ENCODE data around the gene MARCKS. TPM values are rescaled to one million over a fixed set of nuclear protein-coding genes. Genes with fewer than 3 reads are reported as not detected.
A peak's percentile ranks its signal among the peaks of the same experiment; 100 is the strongest.

MARCKS gene
- total RNA-seq, 4 donors from 2014 or later = 64.2 to 118 (median 90.5) TPM

GRCh38 chr6:113858480-113859348 is 1.6 kb downstream of the MARCKS start:
- in situ Hi-C loops (cut with MboI; ENCODE audit: low pct_ligation_motif_present in 1 of 4, low pct_unique_long_range_greater_than_20kb in 1 of 4, low sequenced_read_pairs in 3 of 4) = loop anchor here in 3 of 4 donors (25.0 kb wide), 3 partner anchors 221 to 546 kb away; no protein-coding TSS in a partner anchor
- TF ChIP-seq, protein P1, sequence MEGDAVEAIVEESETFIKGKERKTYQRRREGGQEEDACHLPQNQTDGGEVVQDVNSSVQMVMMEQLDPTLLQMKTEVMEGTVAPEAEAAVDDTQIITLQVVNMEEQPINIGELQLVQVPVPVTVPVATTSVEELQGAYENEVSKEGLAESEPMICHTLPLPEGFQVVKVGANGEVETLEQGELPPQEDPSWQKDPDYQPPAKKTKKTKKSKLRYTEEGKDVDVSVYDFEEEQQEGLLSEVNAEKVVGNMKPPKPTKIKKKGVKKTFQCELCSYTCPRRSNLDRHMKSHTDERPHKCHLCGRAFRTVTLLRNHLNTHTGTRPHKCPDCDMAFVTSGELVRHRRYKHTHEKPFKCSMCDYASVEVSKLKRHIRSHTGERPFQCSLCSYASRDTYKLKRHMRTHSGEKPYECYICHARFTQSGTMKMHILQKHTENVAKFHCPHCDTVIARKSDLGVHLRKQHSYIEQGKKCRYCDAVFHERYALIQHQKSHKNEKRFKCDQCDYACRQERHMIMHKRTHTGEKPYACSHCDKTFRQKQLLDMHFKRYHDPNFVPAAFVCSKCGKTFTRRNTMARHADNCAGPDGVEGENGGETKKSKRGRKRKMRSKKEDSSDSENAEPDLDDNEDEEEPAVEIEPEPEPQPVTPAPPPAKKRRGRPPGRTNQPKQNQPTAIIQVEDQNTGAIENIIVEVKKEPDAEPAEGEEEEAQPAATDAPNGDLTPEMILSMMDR (IDR thresholded peaks at IDR 0.05) = peak; percentile 84 to 97 (median 93)
- peak; percentile 1 for TF ChIP-seq EP300 (IDR thresholded peaks at IDR 0.05; ENCODE audit: low read depth)
- TF ChIP-seq POLR2AphosphoS5 (IDR thresholded peaks at IDR 0.05) = peak; percentile 90 to 96 (median 91)
- TF ChIP-seq POLR2A (IDR thresholded peaks at IDR 0.05) = peak; percentile 92
- no peaks in the 10 kb centered on the region for H3K36me3 ChIP-seq
- no peaks in the 10 kb centered on the region for H3K27me3 ChIP-seq
- WGBS, 2 donors (ENCODE audit: low coverage in 1 of 2) = 0% methylated on average over 65 of the region's 67 CpGs; no CpG with 5 or more reads in 1 of the 2 donors
- peak overlapping the region; percentile 91 to 98 (median 96) for H3K27ac ChIP-seq
- intact Hi-C loops (cut with DNase I; ENCODE audit: low total_unique reads) = loop anchor here (5.0 to 10.0 kb wide), 4 partner anchors 296 to 554 kb away; no protein-coding TSS in a partner anchor
- H3K9me3 ChIP-seq = no peaks in the 10 kb centered on the region
- peak; percentile 93 for DNase-seq
- H3K4me3 ChIP-seq = peak overlapping the region; percentile 73 to 82 (median 74)
- H3K4me1 ChIP-seq = peaks cover 0 to 36% (median 13%) of the 10 kb centered on the region in 4 donors

DNA sequence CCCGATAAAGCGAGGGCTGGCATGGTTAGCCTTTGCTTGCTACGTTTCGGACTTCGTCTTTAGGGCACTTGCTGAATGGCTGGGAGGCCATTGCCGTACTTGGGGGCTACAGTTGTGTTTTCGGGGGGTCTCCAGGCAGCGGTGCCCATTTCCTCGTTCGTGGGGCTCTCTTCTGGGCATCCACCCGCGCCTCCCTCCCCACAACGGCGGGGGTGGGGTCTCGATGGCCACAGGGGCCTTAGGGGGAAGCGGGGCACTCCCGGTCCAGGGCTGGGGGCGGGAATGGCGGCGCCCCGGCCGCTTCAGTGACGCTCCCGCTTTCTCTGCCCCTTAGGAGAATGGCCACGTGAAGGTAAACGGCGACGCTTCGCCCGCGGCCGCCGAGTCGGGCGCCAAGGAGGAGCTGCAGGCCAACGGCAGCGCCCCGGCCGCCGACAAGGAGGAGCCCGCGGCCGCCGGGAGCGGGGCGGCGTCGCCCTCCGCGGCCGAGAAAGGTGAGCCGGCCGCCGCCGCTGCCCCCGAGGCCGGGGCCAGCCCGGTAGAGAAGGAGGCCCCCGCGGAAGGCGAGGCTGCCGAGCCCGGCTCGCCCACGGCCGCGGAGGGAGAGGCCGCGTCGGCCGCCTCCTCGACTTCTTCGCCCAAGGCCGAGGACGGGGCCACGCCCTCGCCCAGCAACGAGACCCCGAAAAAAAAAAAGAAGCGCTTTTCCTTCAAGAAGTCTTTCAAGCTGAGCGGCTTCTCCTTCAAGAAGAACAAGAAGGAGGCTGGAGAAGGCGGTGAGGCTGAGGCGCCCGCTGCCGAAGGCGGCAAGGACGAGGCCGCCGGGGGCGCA is 2.4 kb downstream of the MARCKS start:
- H3K9me3 ChIP-seq = no peaks in the 10 kb centered on the region
- DNase-seq = peak; percentile 57
- TF ChIP-seq EP300 (IDR thresholded peaks at IDR 0.05; ENCODE audit: low read depth) = no peak
- TF ChIP-seq, protein P1 (IDR thresholded peaks at IDR 0.05) = peak in 2 of 5 experiments; percentile 26 to 42
- 11% methylated on average over 77 of the region's 90 CpGs; no CpG with 5 or more reads in 1 of the 2 donors for WGBS, 2 donors (ENCODE audit: low coverage in 1 of 2)
- peak overlapping the region; percentile 44 to 75 (median 74) for H3K4me3 ChIP-seq
- peak overlapping the region; percentile 91 to 98 (median 96) for H3K27ac ChIP-seq
- in situ Hi-C loops (cut with MboI; ENCODE audit: low pct_ligation_motif_present in 1 of 4, low pct_unique_long_range_greater_than_20kb in 1 of 4, low sequenced_read_pairs in 3 of 4) (loop anchor here in 3 of 4 donors (25.0 kb wide), 3 partner anchors 222 to 547 kb away; no protein-coding TSS in a partner anchor), intact Hi-C loops (cut with DNase I; ENCODE audit: low total_unique reads) (loop anchor here (5.0 to 10.0 kb wide), 4 partner anchors 297 to 555 kb away; no protein-coding TSS in a partner anchor)
- H3K36me3 ChIP-seq = no peaks in the 10 kb centered on the region
- H3K4me1 ChIP-seq = peaks cover 0 to 28% (median 10%) of the 10 kb centered on the region in 4 donors
- no peaks in the 10 kb centered on the region for H3K27me3 ChIP-seq

DNA sequence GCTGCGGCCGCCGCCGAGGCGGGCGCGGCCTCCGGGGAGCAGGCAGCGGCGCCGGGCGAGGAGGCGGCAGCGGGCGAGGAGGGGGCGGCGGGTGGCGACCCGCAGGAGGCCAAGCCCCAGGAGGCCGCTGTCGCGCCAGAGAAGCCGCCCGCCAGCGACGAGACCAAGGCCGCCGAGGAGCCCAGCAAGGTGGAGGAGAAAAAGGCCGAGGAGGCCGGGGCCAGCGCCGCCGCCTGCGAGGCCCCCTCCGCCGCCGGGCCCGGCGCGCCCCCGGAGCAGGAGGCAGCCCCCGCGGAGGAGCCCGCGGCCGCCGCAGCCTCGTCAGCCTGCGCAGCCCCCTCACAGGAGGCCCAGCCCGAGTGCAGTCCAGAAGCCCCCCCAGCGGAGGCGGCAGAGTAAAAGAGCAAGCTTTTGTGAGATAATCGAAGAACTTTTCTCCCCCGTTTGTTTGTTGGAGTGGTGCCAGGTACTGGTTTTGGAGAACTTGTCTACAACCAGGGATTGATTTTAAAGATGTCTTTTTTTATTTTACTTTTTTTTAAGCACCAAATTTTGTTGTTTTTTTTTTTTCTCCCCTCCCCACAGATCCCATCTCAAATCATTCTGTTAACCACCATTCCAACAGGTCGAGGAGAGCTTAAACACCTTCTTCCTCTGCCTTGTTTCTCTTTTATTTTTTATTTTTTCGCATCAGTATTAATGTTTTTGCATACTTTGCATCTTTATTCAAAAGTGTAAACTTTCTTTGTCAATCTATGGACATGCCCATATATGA is 3.2 kb downstream of the MARCKS start:
- 9 to 32% methylated on average over 4 to 56 of the region's 56 CpGs for WGBS, 2 donors (ENCODE audit: low coverage in 1 of 2)
- intact Hi-C loops (cut with DNase I; ENCODE audit: low total_unique reads) (no loop called here), in situ Hi-C loops (cut with MboI; ENCODE audit: low pct_ligation_motif_present in 1 of 4, low pct_unique_long_range_greater_than_20kb in 1 of 4, low sequenced_read_pairs in 3 of 4) (loop anchor here in 3 of 4 donors (25.0 kb wide), 3 partner anchors 223 to 548 kb away; no protein-coding TSS in a partner anchor)
- TF ChIP-seq POLR2AphosphoS5 (IDR thresholded peaks at IDR 0.05) (no peak), EP300 (IDR thresholded peaks at IDR 0.05; ENCODE audit: low read depth) (no peak), POLR2A (IDR thresholded peaks at IDR 0.05) (no peak)
- TF ChIP-seq, protein P1 (IDR thresholded peaks at IDR 0.05) = no peak
- H3K9me3 ChIP-seq = no peaks in the 10 kb centered on the region
- peak overlapping the region; percentile 91 to 98 (median 96) for H3K27ac ChIP-seq
- H3K36me3 ChIP-seq = no peaks in the 10 kb centered on the region
- peak; percentile 28 for DNase-seq
- peaks cover 0 to 25% (median 10%) of the 10 kb centered on the region in 4 donors for H3K4me1 ChIP-seq
- no peaks in the 10 kb centered on the region for H3K27me3 ChIP-seq
- H3K4me3 ChIP-seq = peak overlapping the region in 3 of 4 donors; percentile 73 to 75 (median 74)

Measured in transverse colon (tissue), 4 donors.